D721Med (cell line): ENCODE results near the gene C11orf98.
A peak's percentile ranks its signal among the peaks of the same experiment; 100 is the strongest.
"Not testable (repeated sequence)": the region's sequence is repeated elsewhere in the genome, so short reads cannot be mapped to it uniquely, and the experiment has no call there.

ENCODE experiments used
- DNase-seq: peaks from one replicate; pipeline ENCODE4 v3.0.0; 2011; ENCODE audit warnings: low spot score; ENCODE audit not compliant: insufficient read length
- FAIRE-seq: peaks from 2 replicates; lab custom pipeline; 2011; peaks lifted over from hg19 to GRCh38; lab: Jason Lieb, UNC
- TF ChIP-seq, protein P1 (sequence below): IDR thresholded peaks from 2 replicates; pipeline ENCODE4 v1.5.1; 2012; ENCODE audit warnings: mild to moderate bottlenecking, control low read depth; ENCODE audit not compliant: insufficient read depth; ENCODE audit errors: missing control alignments

Gene C11orf98

DNA sequence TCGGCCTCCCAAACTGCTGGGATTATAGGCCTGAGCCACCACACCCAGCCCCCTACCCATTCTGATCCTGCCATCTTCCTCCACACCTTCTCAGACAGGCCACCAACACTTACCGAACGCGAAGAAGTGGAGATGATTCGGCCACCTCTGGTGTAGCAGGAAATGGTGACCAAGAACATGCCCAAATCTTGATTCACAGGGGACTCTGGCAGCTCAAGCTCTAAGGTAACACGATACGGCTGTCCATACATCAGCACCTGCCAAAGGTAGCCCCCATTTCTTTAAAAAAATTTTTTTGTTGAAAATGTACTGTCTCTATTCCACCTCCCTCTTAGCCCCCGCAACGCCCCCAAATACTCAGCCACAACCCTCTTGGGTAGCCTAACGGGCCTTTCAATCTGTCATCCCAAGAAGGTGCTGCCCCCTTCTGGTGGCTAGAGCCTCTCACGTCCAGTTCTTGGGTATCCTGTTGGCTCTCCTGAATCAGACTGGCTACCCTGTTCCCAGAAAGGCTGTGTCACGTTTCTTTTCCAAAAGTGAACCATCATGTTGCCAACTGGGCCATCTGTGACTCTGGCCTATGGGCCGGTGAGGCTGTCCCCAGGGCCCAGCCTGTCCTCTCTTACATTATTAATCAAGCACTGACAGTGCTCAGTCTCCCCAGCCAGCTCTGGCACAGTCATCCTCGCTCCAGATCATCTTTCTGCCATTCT is 29.6 kb upstream of the C11orf98 start:
- FAIRE-seq = no peak

DNA sequence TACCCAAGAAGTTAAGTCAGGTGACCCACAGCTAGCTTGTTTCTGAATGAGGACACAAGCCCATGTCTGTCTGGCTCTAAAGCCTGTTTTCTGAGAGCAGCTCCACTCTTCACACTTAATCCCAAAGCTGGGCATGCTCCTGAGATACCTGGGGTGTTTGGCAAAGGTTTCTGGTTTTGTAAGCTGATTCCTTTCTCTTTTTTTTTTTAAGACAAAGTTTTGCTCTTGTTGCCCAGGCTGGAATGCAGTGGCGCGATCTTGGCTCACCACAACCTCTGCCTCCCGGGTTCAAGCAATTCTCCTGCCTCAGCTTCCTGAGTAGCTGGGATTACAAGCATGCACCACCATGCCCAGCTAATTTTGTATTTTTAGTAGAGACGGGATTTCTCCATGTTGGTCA is 28.6 kb upstream of the C11orf98 start:
- not testable (repeated sequence) for FAIRE-seq

More for the DNA sequence above, 29.6 kb upstream of the C11orf98 start:
- DNase-seq = peak; percentile 72
- TF ChIP-seq, protein P1, sequence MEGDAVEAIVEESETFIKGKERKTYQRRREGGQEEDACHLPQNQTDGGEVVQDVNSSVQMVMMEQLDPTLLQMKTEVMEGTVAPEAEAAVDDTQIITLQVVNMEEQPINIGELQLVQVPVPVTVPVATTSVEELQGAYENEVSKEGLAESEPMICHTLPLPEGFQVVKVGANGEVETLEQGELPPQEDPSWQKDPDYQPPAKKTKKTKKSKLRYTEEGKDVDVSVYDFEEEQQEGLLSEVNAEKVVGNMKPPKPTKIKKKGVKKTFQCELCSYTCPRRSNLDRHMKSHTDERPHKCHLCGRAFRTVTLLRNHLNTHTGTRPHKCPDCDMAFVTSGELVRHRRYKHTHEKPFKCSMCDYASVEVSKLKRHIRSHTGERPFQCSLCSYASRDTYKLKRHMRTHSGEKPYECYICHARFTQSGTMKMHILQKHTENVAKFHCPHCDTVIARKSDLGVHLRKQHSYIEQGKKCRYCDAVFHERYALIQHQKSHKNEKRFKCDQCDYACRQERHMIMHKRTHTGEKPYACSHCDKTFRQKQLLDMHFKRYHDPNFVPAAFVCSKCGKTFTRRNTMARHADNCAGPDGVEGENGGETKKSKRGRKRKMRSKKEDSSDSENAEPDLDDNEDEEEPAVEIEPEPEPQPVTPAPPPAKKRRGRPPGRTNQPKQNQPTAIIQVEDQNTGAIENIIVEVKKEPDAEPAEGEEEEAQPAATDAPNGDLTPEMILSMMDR = peak; percentile 73

DNA sequence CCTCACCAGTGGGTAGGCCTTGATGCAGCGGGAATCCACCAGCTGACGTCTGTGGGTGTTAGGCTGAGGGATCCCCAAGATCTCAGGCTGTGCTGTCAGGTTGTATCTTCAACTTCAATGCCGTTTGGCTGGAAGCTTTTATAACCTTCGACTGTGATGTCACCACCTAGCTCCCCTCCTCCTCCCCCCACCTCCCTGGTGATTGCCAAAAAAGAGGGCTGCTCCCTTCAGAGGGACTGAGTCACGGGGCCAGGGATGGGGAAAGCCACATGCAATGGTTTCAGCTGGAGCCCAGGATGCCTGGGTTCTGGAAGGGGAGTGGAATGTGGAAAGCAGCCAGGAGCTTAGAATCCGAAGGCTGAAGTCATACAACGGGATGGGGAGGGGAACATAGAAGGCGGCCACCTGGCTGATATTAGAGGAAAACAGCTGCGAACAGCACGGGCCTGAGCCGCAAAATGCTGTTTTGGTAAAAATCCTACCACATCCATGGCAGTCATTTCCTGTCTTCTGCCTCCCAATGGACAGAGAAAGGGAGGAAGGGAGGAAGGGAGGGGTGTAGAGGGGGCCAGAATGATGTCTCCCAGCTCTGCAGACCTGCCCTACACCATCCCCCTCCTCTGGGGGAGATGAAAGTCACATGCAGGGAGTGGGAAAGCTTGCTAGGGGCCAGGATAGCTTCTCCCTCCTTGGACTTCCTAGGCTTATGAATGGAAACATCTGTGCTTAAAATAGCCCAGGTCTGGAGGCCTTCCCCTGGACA is 24.6 kb upstream of the C11orf98 start, which contains the start of gene LRRN4CL:
Gene LRRN4CL, minus strand, starts transcription at position 110 of the 763 bp plus-strand sequence. CDS start 1,022 bp downstream, outside the sequence.
- no peak for DNase-seq
- no peak for FAIRE-seq
- TF ChIP-seq, protein P1 = no peak

More for the DNA sequence above, 28.6 kb upstream of the C11orf98 start:
- not testable (repeated sequence) for DNase-seq

DNA sequence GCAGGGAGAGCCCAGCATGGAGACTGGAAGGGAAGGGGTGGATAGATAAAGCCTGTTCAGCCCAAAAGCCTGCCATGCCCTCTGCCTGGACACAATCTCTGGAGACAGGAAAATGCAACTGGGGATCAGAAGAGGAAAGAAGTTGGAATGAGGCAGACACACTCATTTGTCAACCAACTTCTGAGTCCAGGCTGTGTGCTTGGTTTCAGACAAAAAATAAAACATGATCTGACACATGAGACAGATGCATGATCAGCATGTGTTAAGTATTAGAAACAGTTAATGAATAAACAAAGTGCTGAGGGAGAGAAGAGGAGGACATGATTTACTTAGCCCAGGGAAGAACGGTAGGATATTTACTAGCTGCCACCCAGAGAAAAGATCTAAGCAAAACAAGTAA is 23.5 kb upstream of the C11orf98 start:
- FAIRE-seq = no peak
- TF ChIP-seq, protein P1 = no peak
- no peak for DNase-seq

DNA sequence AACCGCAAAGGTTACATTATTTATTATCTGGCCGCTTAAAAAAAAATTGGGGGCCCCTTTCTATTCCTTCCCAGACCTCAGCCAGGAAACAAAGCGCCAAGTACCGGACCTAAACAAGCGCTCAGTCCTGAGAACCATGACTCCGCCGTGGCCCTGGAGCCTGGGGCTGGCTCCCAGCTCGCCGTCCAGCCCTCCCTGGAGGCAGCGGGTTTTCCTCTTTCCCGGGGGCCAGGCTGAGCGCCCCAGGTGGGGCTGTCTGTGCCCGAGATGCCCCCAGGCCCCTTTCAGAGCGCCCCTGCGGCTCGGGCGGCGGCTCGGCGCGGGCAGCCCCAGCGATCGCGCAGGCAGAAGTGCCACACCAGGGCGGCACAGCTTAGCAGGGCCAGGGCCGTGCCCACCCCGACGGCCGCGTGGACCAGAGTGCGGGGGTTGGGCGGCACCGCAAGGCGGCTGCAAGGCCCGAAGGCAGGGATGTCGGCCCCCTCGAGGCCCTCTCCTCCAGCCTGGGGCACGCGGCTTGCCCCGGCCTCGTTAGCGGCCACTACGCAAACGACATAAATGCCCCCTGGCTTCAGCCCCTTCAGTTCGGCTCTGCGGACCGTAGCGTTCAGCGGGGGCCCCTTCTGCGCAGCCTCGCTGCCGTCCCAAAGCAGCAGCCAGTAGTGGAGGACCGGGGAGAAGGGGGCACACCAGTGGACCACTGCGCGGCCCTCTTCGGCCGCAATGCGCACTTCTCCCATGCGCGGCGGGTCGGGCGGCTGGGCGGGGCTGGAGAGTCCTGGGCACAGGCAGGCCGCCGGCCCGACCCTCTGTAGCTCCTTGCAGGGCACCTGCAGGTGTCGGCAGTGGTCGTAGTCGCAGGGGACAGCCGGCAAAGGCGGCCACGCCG is 22.7 kb upstream of the C11orf98 start:
- no peak for FAIRE-seq
- no peak for DNase-seq
- TF ChIP-seq, protein P1 = no peak

DNA sequence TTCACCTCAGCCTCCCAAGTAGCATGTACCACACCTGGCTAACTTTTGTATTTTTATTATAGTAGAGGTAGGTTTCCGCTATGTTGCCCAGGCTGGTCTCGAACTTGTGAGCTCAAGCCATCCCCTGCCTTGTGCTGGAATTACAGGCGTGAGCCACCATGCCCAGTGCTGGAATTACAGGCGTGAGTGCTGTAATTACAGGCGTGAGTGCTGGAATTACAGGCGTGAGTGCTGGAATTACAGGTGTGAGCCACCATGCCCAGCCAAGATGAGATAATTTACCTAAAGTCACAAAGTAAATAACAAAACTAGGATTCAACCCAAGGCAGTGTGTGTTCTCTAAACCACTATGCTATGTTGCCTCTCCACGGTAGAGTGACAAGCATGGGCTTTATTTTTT is 17.5 kb upstream of the C11orf98 start:
- FAIRE-seq (no peak), DNase-seq (no peak)
- TF ChIP-seq, protein P1 = no peak

DNA sequence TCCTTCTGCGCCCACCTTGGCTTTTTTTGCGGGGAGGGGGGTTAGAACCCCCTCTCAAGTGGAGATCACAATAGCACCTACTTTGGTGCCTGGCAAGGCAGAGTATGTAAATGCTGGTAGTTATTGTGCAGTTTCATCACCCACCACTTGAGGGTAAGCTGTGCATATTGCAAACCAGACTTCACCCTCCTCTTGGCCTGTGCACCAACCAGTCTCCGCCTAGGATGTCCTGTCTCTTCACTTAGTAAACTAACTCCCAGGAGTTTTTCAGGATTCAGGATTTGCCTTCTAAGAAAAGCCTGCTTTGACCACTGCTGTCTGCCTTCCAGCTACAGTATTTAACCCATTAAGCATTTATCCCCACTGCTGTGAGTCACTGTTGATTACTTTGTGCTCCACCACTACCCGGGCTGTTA is 15.8 kb upstream of the C11orf98 start:
- FAIRE-seq = no peak
- no peak for DNase-seq
- TF ChIP-seq, protein P1 = peak; percentile 61
